OCI-LY3 (cell line): ENCODE results near the gene VMP1.

Experiments
- H2AFZ ChIP-seq: fragments of 200-600, 300-600 bp; shearing (Covaris generic); 2 replicates; pipeline ENCODE4 v1.6.0; 2014; ENCODE audit warnings: antibody characterized with exemption, low read depth, low read length
- H3K27ac ChIP-seq: fragments of 200-600, 300-600 bp; sonication (generic); 2 replicates; pipeline ENCODE4 v1.5.1; 2014; ENCODE audit warnings: mild to moderate bottlenecking, low read length, moderate library complexity, mixed read lengths
- H3K27me3 ChIP-seq: fragments of 200-600, 300-600 bp; sonication (generic); 2 replicates; pipeline ENCODE4 v1.6.1; 2014; ENCODE audit warnings: low read depth, low read length, mixed read lengths
- H3K36me3 ChIP-seq: fragments of 200-600, 300-600 bp; sonication (generic); replicated peaks from 2 replicates; pipeline ENCODE3; 2014; ENCODE audit warnings: low read depth, low read length, mixed read lengths
- H3K4me1 ChIP-seq: fragments of 300-600, 200-600 bp; sonication (generic); 2 replicates; pipeline ENCODE4 v1.6.1; 2014; ENCODE audit warnings: low read length, mixed read lengths
- H3K4me2 ChIP-seq: fragments of 200-600, 300-600 bp; sonication (generic); 2 replicates; pipeline ENCODE4 v1.6.1; 2014; ENCODE audit warnings: low read length, mixed read lengths
- H3K4me3 ChIP-seq: fragments of 300-600, 200-600 bp; sonication (generic); 2 replicates; pipeline ENCODE4 v1.5.1; 2014; ENCODE audit warnings: antibody characterized with exemption, mild to moderate bottlenecking, low read length, moderate library complexity
- H3K79me2 ChIP-seq: fragments of 300-600, 200-600 bp; shearing (Covaris generic); 2 replicates; pipeline ENCODE4 v1.6.1; 2014; ENCODE audit warnings: mild to moderate bottlenecking, low read length, mixed read lengths
- H3K9ac ChIP-seq: fragments of 300-600, 200-600 bp; shearing (Covaris generic); 2 replicates; pipeline ENCODE4 v1.6.0; 2014; ENCODE audit warnings: mild to moderate bottlenecking, low read length, moderate library complexity
- H3K9me3 ChIP-seq: fragments of 200-600, 300-600 bp; shearing (Covaris generic); 2 replicates; pipeline ENCODE4 v1.6.1; 2014; ENCODE audit warnings: low read length, mixed read lengths; ENCODE audit not compliant: insufficient read depth
- H4K20me1 ChIP-seq: fragments of 200-600, 300-600 bp; sonication (generic); 2 replicates; pipeline ENCODE4 v1.6.1; 2016; ENCODE audit warnings: low read length, mixed read lengths; ENCODE audit not compliant: insufficient read depth
- CTCF ChIP-seq: fragments of 200-600, 300-600 bp; sonication (generic); IDR thresholded peaks from 2 replicates; pipeline ENCODE4 v1.5.1; 2014; ENCODE audit warnings: antibody characterized with exemption, low read length, low read depth
- EZH2phosphoT487 ChIP-seq: fragments of 200-600 bp; shearing (Covaris generic); IDR thresholded peaks from 2 replicates; pipeline ENCODE4 v1.6.1; 2018; ENCODE audit warnings: antibody characterized with exemption, mixed run types, low read depth

VMP1 gene

GRCh38 chr17:59695945-59696681 lies 11.3 kb upstream of the VMP1 start:
- Histone ChIP-seq H4K20me1 (peaks cover 75% of the 10 kb centered on the region), H2AFZ (no peak overlapping the region), H3K4me3 (no peak overlapping the region), H3K27me3 (no peaks in the 10 kb centered on the region), H3K36me3 (peaks cover 75% of the 10 kb centered on the region), H3K27ac (no peak overlapping the region; the same call in 1 of the 2 replicates), H3K4me2 (no peak overlapping the region), H3K9me3 (no peaks in the 10 kb centered on the region), H3K4me1 (peaks cover 9% of the 10 kb centered on the region), H3K9ac (no peak overlapping the region), H3K79me2 (peaks cover 80% of the 10 kb centered on the region)
- TF ChIP-seq CTCF (no peak), EZH2phosphoT487 (no peak)

- no peak overlapping the region; the same call in 1 of the 2 replicates for H3K27ac ChIP-seq
- H3K4me1 ChIP-seq: peaks cover 9% of the 10 kb centered on the region
- no peak overlapping the region for H3K4me3 ChIP-seq
- H3K9ac ChIP-seq: no peak overlapping the region
- peaks cover 80% of the 10 kb centered on the region for H4K20me1 ChIP-seq
- peaks cover 72% of the 10 kb centered on the region for H3K36me3 ChIP-seq
- TF ChIP-seq CTCF (no peak), EZH2phosphoT487 (no peak)
- no peaks in the 10 kb centered on the region for H3K9me3 ChIP-seq
- peaks cover 85% of the 10 kb centered on the region for H3K79me2 ChIP-seq
- H3K27me3 ChIP-seq: no peaks in the 10 kb centered on the region
- no peak overlapping the region for H2AFZ ChIP-seq
- no peak overlapping the region for H3K4me2 ChIP-seq
Measured at GRCh38 chr17:59696682-59697277, 10.7 kb upstream of the VMP1 start.

- no peaks in the 10 kb centered on the region for H3K9me3 ChIP-seq
- TF ChIP-seq CTCF (no peak), EZH2phosphoT487 (no peak)
- no peak overlapping the region for H3K4me3 ChIP-seq
- H3K9ac ChIP-seq: no peak overlapping the region
- peaks cover 94% of the 10 kb centered on the region for H4K20me1 ChIP-seq
- H2AFZ ChIP-seq: no peak overlapping the region
- peaks cover 77% of the 10 kb centered on the region for H3K36me3 ChIP-seq
- H3K27me3 ChIP-seq: no peaks in the 10 kb centered on the region
- no peak overlapping the region for H3K4me2 ChIP-seq
- H3K27ac ChIP-seq: no peak overlapping the region
- peaks cover 99% of the 10 kb centered on the region for H3K79me2 ChIP-seq
- H3K4me1 ChIP-seq: peaks cover 9% of the 10 kb centered on the region
Measured at GRCh38 chr17:59698143-59698542, 9.3 kb upstream of the VMP1 start.

GRCh38 chr17:59699218-59699617 lies 8.2 kb upstream of the VMP1 start:
- TF ChIP-seq CTCF (no peak), EZH2phosphoT487 (no peak)
- Histone ChIP-seq H3K4me2 (no peak overlapping the region), H3K4me3 (no peak overlapping the region), H4K20me1 (peaks cover 91% of the 10 kb centered on the region), H3K9me3 (no peaks in the 10 kb centered on the region), H2AFZ (no peak overlapping the region), H3K9ac (no peak overlapping the region), H3K36me3 (peaks cover 71% of the 10 kb centered on the region), H3K79me2 (peaks cover 100% of the 10 kb centered on the region), H3K27me3 (no peaks in the 10 kb centered on the region), H3K4me1 (peaks cover 9% of the 10 kb centered on the region), H3K27ac (no peak overlapping the region)
